Calu3 (cell line): ENCODE measurements around the gene CLASP1. TPM values are rescaled to one million over a fixed set of nuclear protein-coding genes. Genes with fewer than 3 reads are reported as not detected.
A peak's percentile ranks its signal among the peaks of the same experiment; 100 is the strongest.

Experiments used
- BruUV-seq: library from RNA; stranded (reverse); fragments of 400-500 nt; replicated peaks from 2 replicates; lab custom pipeline; 2021; lab: Mats Ljungman, UMichigan
- CTCF ChIA-PET: fragments of 300-600 bp; sonication (Branson Sonifier 250); formaldehyde crosslinking; loops from one replicate; lab custom pipeline; 2022; ENCODE audit warnings: antibody characterized with exemption; lab: Charles Lee
- DNase-seq: peaks from one replicate; pipeline ENCODE4 v3.0.0; 2022
- H3K27ac Mint-ChIP-seq: one replicate; pipeline ENCODE4 v1.8.0; 2022; ENCODE audit warnings: mixed read lengths; ENCODE audit not compliant: unreplicated experiment
- H3K27me3 Mint-ChIP-seq: one replicate; pipeline ENCODE4 v1.8.0; 2022; ENCODE audit warnings: mixed read lengths; ENCODE audit not compliant: unreplicated experiment
- H3K36me3 Mint-ChIP-seq: one replicate; pipeline ENCODE4 v1.8.0; 2022; ENCODE audit warnings: mild to moderate bottlenecking, moderate library complexity, mixed read lengths; ENCODE audit not compliant: insufficient read depth, unreplicated experiment
- H3K4me1 Mint-ChIP-seq: one replicate; pipeline ENCODE4 v1.8.0; 2022; ENCODE audit warnings: mild to moderate bottlenecking, low read depth, mixed read lengths; ENCODE audit not compliant: unreplicated experiment
- H3K4me3 Mint-ChIP-seq: one replicate; pipeline ENCODE4 v1.8.0; 2022; ENCODE audit warnings: mild to moderate bottlenecking, low read depth, moderate library complexity, mixed read lengths; ENCODE audit not compliant: unreplicated experiment
- H3K9me3 Mint-ChIP-seq: one replicate; pipeline ENCODE4 v1.8.0; 2022; ENCODE audit warnings: low read depth, mixed read lengths; ENCODE audit not compliant: unreplicated experiment
- CTCF ChIP-seq: fragments of 200-600 bp; IDR thresholded peaks from one replicate; pipeline ENCODE4 v1.8.0; 2022; ENCODE audit warnings: antibody characterized with exemption; ENCODE audit not compliant: unreplicated experiment
- intact Hi-C: fragments of 100-400 bp; cut with micrococcal nuclease; formaldehyde crosslinking; loops from one replicate; pipeline ENCODE4 v1.10.0; 2022; ENCODE audit not compliant: unreplicated experiment
- total RNA-seq: library from RNA; stranded (reverse); gene quantifications from 2 replicates; pipeline ENCODE4 v1.2.3, GENCODE V29; 2022

The CLASP1 gene
- total RNA-seq, 1 experiment from 2014 or later: 59.7 TPM

GRCh38 chr2:121359170-121359569, 290.1 kb downstream of the CLASP1 start:
- Mint-ChIP-seq H3K9me3 (no peaks in the 10 kb centered on the region), H3K27ac (no peak overlapping the region), H3K4me1 (peaks cover 35% of the 10 kb centered on the region), H3K27me3 (no peaks in the 10 kb centered on the region), H3K4me3 (no peak overlapping the region), H3K36me3 (peaks cover 14% of the 10 kb centered on the region)
- no peak for DNase-seq
- no peak for TF ChIP-seq CTCF
- no TSS peak for BruUV-seq
- CTCF ChIA-PET: interaction anchor here (4.7 kb wide), 1 partner anchor 231 kb away, joined by 75 read pairs; no protein-coding TSS in a partner anchor
- intact Hi-C loops: loop anchor here (5.0 kb wide), 2 partner anchors 87 to 147 kb away; no protein-coding TSS in a partner anchor

GRCh38 chr2:121358291-121358690, 291.0 kb downstream of the CLASP1 start:
- Mint-ChIP-seq H3K4me1 (peaks cover 35% of the 10 kb centered on the region), H3K27me3 (no peaks in the 10 kb centered on the region), H3K27ac (no peak overlapping the region), H3K9me3 (no peaks in the 10 kb centered on the region), H3K36me3 (peaks cover 9% of the 10 kb centered on the region), H3K4me3 (no peak overlapping the region)
- DNase-seq: no peak
- no TSS peak for BruUV-seq
- CTCF ChIA-PET: interaction anchor here (4.7 kb wide), 1 partner anchor 230 kb away, joined by 75 read pairs; no protein-coding TSS in a partner anchor
- TF ChIP-seq CTCF: no peak
- intact Hi-C loops: loop anchor here (5.0 kb wide), 2 partner anchors 86 to 146 kb away; no protein-coding TSS in a partner anchor

- intact Hi-C loops: loop anchor here (2.0 to 5.0 kb wide), 3 partner anchors 84 to 261 kb away; no protein-coding TSS in a partner anchor
- no TSS peak for BruUV-seq
Measured at GRCh38 chr2:121356058-121356640, 293.1 kb downstream of the CLASP1 start.

GRCh38 chr2:121355488-121355887, 293.8 kb downstream of the CLASP1 start:
- Mint-ChIP-seq H3K4me1 (peaks cover 21% of the 10 kb centered on the region), H3K27me3 (no peaks in the 10 kb centered on the region), H3K36me3 (peaks cover 11% of the 10 kb centered on the region), H3K9me3 (no peaks in the 10 kb centered on the region), H3K27ac (peak overlapping the region; percentile 9), H3K4me3 (no peak overlapping the region)
- no peak for TF ChIP-seq CTCF
- CTCF ChIA-PET: interaction anchor here (0.7 to 4.7 kb wide), 14 partner anchors 9 to 275 kb away, joined by 3 to 75 read pairs (median 5); no protein-coding TSS in a partner anchor
- peak; percentile 43 for DNase-seq
- intact Hi-C loops: loop anchor here (5.0 kb wide), 2 partner anchors 83 to 143 kb away; no protein-coding TSS in a partner anchor
- no TSS peak for BruUV-seq

More at GRCh38 chr2:121356058-121356640, 293.1 kb downstream of the CLASP1 start:
- Mint-ChIP-seq H3K4me1 (peaks cover 26% of the 10 kb centered on the region), H3K4me3 (no peak overlapping the region), H3K27ac (no peak overlapping the region), H3K27me3 (no peaks in the 10 kb centered on the region), H3K9me3 (no peaks in the 10 kb centered on the region), H3K36me3 (peaks cover 8% of the 10 kb centered on the region)
- peak; percentile 63 for DNase-seq
- CTCF ChIA-PET: interaction anchor here (0.6 to 4.7 kb wide), 19 partner anchors 9 to 951 kb away, joined by 3 to 75 read pairs (median 4); no protein-coding TSS in a partner anchor
- peak; percentile 57 for TF ChIP-seq CTCF
